Breast epithelium (tissue), 4 donors: ENCODE results near the gene NUCB2. TPM values are rescaled to one million over a fixed set of nuclear protein-coding genes. Genes with fewer than 3 reads are reported as not detected.

Source experiments
- DNase-seq, 2 donors: peaks; one replicate each; pipeline ENCODE4 v3.0.0-alpha.2; 2019; ENCODE audit warnings: low spot score in 2 of 2
- H3K27ac ChIP-seq, 2 donors: fragments of 200-600 bp; sonication (generic) in 1 of 2; one replicate each; pipeline ENCODE4 v1.5.1; 2016 to 2019; ENCODE audit warnings: mild to moderate bottlenecking in 1 of 2
- H3K27me3 ChIP-seq, 2 donors: fragments of 200-600 bp; sonication (generic) in 1 of 2; one replicate each; pipeline versions ENCODE4 v1.5.1 to v1.6.0; 2017 to 2019; ENCODE audit warnings: control low read depth in 1 of 2, mild to moderate bottlenecking in 1 of 2
- H3K36me3 ChIP-seq: fragments of 200-600 bp; one replicate; pipeline ENCODE4 v1.5.1; 2019
- H3K4me1 ChIP-seq, 2 donors: fragments of 200-600 bp; sonication (generic); one replicate each; pipeline ENCODE4 v1.5.1; 2016 to 2019; ENCODE audit warnings: control low read depth in 1 of 2
- H3K4me3 ChIP-seq, 3 donors: fragments of 200-600 bp; sonication (generic); 1 replicate in 2 of 3; 2 replicates in 1 of 3; pipeline ENCODE4 v1.5.1; 2016 to 2019; ENCODE audit warnings: mild to moderate bottlenecking in 3 of 3, moderate library complexity in 2 of 3
- H3K9me3 ChIP-seq, 2 donors: fragments of 200-600 bp; sonication (generic) in 1 of 2; one replicate each; pipeline ENCODE4 v1.5.1; 2016 to 2019; ENCODE audit warnings: control low read depth in 1 of 2
- CTCF ChIP-seq, 3 donors: fragments of 450-650 bp; IDR thresholded peaks; one replicate each; pipeline ENCODE4 v1.5.1; 2016 to 2017; ENCODE audit warnings: antibody characterized with exemption in 3 of 3, mild to moderate bottlenecking in 3 of 3, moderate library complexity in 3 of 3
- POLR2A ChIP-seq: fragments of 450-650 bp; IDR thresholded peaks from one replicate; pipeline ENCODE4 v1.6.1; 2016; ENCODE audit warnings: antibody characterized with exemption, mild to moderate bottlenecking, moderate library complexity
- POLR2AphosphoS5 ChIP-seq, 3 donors: sonication (generic); formaldehyde crosslinking; IDR thresholded peaks; one replicate each; pipeline ENCODE4 v1.6.1; 2017; ENCODE audit warnings: antibody characterized with exemption in 3 of 3
- intact Hi-C: fragments of 100-400 bp; cut with DNase I; formaldehyde crosslinking; loops from one replicate; pipeline ENCODE4 v1.15.1; 2023; ENCODE audit warnings: low total_unique reads
- total RNA-seq, 3 donors: library from RNA; depleted of rRNA; stranded (reverse); fragments of >200 nt; gene quantifications; one replicate each; pipeline ENCODE4 v1.1.0, GENCODE V29; 2016

NUCB2 gene
- total RNA-seq, 3 donors from 2014 or later, result 32.6 to 131 (median 69.1) TPM

DNA sequence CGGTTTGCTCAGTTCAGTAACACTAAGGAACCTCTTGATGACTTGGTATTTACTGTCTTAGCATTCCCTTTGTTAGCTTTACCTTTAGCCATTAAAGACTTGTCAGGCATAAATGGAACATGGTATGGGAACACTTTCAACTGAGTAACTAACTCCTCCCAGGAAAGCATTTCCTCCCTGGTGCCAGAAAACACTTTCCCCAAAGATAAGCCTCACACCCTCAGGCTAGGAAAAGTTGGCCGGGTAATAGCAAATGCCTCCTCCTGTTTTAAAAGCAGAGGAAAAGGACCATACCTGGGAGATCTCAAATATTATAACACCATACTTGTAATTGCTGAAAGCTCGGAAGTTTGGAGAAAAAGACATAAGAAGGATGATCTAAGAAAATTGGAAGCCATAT is 100.0 kb downstream of the NUCB2 start:
- intact Hi-C loops, result no loop called here
- Histone ChIP-seq H3K4me3 (no peak overlapping the region), H3K9me3 (peaks cover 24 to 41% of the 10 kb centered on the region in 2 donors), H3K4me1 (no peaks in the 10 kb centered on the region), H3K27me3 (no peaks in the 10 kb centered on the region), H3K36me3 (no peaks in the 10 kb centered on the region), H3K27ac (no peak overlapping the region)
- no peak for TF ChIP-seq POLR2AphosphoS5 (IDR thresholded peaks at IDR 0.05)
- no peak for TF ChIP-seq POLR2A
- TF ChIP-seq CTCF (IDR thresholded peaks at IDR 0.05), result no peak
- DNase-seq, result no peak

- no peak overlapping the region for H3K4me3 ChIP-seq
- DNase-seq, result no peak
- no peaks in the 10 kb centered on the region for H3K36me3 ChIP-seq
- intact Hi-C loops, result no loop called here
- TF ChIP-seq CTCF (IDR thresholded peaks at IDR 0.05) (no peak), POLR2AphosphoS5 (IDR thresholded peaks at IDR 0.05) (no peak), POLR2A (no peak)
- no peak overlapping the region for H3K27ac ChIP-seq
- no peaks in the 10 kb centered on the region for H3K27me3 ChIP-seq
- H3K9me3 ChIP-seq, result peaks cover 4 to 20% of the 10 kb centered on the region in 2 donors
- no peaks in the 10 kb centered on the region for H3K4me1 ChIP-seq
Measured at GRCh38 chr11:17378655-17379054, 102.1 kb downstream of the NUCB2 start.

GRCh38 chr11:17379383-17380180 is 103.0 kb downstream of the NUCB2 start:
- no peak for DNase-seq
- Histone ChIP-seq H3K4me1 (no peaks in the 10 kb centered on the region), H3K36me3 (no peaks in the 10 kb centered on the region), H3K27me3 (no peaks in the 10 kb centered on the region), H3K27ac (no peak overlapping the region), H3K9me3 (peaks cover 0 to 11% of the 10 kb centered on the region in 2 donors), H3K4me3 (no peak overlapping the region)
- TF ChIP-seq POLR2AphosphoS5 (IDR thresholded peaks at IDR 0.05), result no peak
- TF ChIP-seq POLR2A, result no peak
- no peak for TF ChIP-seq CTCF (IDR thresholded peaks at IDR 0.05)
- intact Hi-C loops, result no loop called here

DNA sequence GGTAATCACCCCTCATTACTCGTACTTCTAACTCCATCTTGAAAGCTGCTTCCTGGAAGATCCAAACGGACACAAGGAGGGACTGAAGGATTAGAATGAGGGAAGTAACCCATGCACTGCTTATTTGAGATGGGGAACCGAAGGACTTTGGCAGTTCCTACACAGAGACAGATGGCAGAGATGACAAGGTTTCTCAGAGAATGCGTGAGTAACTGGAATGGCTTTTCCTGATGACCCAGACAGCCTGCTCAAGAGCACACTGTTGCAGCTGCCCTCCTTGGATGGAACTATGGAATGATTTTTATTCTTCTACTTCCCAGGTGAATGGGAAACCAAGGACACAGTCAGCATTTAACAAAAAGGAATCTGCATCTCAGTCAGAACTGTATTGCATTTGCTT is 104.6 kb downstream of the NUCB2 start:
- H3K27ac ChIP-seq, result no peak overlapping the region
- no peaks in the 10 kb centered on the region for H3K27me3 ChIP-seq
- no peak overlapping the region for H3K4me3 ChIP-seq
- H3K4me1 ChIP-seq, result no peaks in the 10 kb centered on the region
- no peaks in the 10 kb centered on the region for H3K36me3 ChIP-seq
- H3K9me3 ChIP-seq, result peaks cover 0 to 8% of the 10 kb centered on the region in 2 donors
- intact Hi-C loops, result no loop called here
- no peak for DNase-seq
- TF ChIP-seq CTCF (IDR thresholded peaks at IDR 0.05) (no peak), POLR2A (no peak), POLR2AphosphoS5 (IDR thresholded peaks at IDR 0.05) (no peak)

Other genes starting within 250 kb of the NUCB2 start
- 1,000 to 10,000 TPM; 1,829 to 3,143 (median 2,184) TPM for gene RPS13, start 199.1 kb upstream of the NUCB2 start, total RNA-seq
- 10 to 100 TPM; 81.0 to 86.3 (median 83.4) TPM for gene PIK3C2A, start 68.8 kb upstream of the NUCB2 start, total RNA-seq
- gene NCR3LG1, start 75.1 kb downstream of the NUCB2 start, total RNA-seq, result 1 to 10 TPM; 2.9 to 5.0 (median 4.3) TPM
- gene KCNJ11, start 111.9 kb downstream of the NUCB2 start, total RNA-seq, result 1 to 10 TPM in 2 of 3 donors, under 1 TPM in 1; 0.80 to 5.0 (median 4.9) TPM
- 10 to 100 TPM in 2 of 3 donors, 1 to 10 TPM in 1; 3.8 to 10.8 (median 10.5) TPM for gene ABCC8, start 200.1 kb downstream of the NUCB2 start, total RNA-seq